ENCODE data around the gene MSI2.

MSI2 gene

GRCh38 chr17:57246257-57246656 lies 10.1 kb upstream of the MSI2 start:
- no peak for DNase-seq (ENCODE audit: low read depth in 4 of 4, low spot score in 1 of 4)

DNA sequence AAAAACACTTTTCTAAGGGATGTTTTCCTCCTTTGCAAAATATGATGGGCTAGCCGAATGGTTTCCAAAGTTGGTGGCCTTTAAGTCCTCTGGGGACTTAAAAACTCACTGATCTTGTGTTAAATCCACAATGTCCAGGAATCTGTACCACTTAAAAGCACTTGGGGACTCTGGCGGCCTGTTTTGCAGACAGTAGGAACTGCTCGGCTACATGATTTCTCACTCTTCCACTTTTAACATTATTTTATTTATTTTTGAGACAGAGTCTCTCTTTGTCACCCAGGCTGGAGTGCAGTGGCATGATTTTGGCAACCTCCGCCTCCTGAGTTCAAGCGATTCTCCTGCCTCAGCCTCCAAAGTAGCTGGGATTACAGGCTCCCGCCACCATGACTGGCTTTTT lies 9.1 kb upstream of the MSI2 start:
- DNase-seq (ENCODE audit: low read depth in 4 of 4, low spot score in 1 of 4) = no peak

GRCh38 chr17:57247913-57248312 lies 8.4 kb upstream of the MSI2 start:
- DNase-seq (ENCODE audit: low read depth in 4 of 4, low spot score in 1 of 4) = no peak

GRCh38 chr17:57249520-57249919 lies 6.8 kb upstream of the MSI2 start:
- no peak for DNase-seq (ENCODE audit: low read depth in 4 of 4, low spot score in 1 of 4)

DNA sequence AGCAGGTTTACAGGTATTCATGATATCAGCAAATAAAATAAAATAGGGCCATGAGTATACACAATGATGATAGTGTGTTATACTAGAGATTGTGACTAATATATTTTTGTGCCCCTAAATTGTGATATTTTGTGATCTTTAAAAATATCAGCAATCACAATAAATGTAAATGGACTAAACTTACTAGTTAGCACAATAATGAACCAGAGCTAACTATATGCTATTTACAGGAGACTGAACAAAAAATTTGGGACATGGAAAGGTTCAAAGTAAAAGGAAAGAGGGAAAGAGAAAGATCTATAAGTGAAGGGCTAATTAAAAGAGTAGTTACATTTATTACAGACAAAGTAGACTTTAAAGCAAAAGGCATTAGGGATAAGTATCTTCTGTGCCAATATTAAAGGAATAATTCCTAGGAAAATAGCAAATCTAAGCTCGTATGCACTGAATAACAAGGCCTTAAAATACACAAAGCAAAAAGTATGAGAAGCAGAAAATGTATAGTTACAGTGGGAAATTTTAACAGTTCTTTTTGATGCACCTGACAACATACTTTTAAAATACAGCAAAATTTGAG lies 5.0 kb upstream of the MSI2 start:
- DNase-seq (ENCODE audit: low read depth in 4 of 4, low spot score in 1 of 4) = no peak

DNA sequence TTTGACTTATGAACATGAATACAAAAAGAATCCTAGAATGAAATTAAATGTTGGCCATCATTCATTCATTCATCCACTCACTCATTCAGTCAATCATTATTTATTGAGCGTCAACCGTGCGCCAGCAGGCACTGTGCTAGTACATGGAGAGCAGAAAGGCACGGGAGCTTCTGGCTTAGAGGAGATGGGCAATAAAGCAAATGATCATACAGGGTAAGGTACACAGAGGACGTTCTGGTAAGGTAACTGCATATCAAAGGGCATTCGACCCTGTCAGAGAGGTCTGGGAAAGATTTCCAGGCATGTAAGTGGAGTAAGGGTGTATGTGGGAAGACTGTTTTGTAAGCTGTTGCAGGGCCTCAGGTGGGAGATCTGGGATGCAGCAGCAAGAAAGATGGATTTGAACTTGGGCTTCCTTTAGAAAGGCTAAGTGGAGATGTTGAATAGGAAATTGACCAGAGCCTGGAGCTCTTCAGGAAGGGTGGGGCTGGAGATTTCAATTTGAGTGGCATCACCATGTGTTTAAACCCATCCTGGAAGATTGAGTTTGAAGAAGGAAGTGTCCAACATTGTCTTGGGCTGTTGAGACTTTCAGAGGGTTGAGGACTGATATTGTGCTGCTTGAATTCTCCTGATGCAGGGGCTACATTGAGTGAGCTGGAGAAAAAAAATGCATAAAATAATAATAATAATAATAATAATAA lies 2.8 kb upstream of the MSI2 start:
- no peak for DNase-seq (ENCODE audit: low read depth in 4 of 4, low spot score in 1 of 4)

DNA sequence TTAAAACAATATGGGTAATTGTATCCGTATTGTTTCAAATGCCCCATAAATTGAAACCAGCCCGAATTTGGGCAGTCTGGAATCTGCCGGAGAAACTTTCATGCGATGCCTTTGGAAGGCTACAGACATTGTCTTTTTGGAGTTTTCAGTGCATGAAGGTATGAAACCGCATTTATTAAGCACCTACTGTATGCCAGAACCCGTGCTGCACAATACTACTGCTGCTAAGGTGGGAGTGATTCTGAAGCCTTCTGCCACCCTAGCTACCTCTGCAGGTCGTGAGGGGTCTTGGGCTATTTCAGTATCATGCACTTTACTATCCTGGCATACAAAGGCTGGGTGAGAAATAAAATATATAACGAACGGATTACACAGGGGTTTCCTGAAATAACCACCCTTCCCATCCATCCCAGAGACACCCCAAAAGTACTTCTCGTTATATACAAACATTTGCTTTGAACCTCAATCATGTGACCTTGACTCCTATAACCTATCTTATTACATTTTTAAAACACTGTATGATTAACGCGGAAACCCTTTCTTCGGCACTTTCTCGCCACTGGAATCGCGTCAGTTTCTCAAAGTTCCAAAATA lies 1.0 kb upstream of the MSI2 start:
- no peak for DNase-seq (ENCODE audit: low read depth in 4 of 4, low spot score in 1 of 4)

- peak in 1 of 4 experiments; percentile 19 for DNase-seq (ENCODE audit: low read depth in 4 of 4, low spot score in 1 of 4)
Observed at GRCh38 chr17:57256708-57257112, 387 bp downstream of the MSI2 start.

GRCh38 chr17:57257195-57257894 lies 1.0 kb downstream of the MSI2 start:
- no peak for DNase-seq (ENCODE audit: low read depth in 4 of 4, low spot score in 1 of 4)

DNA sequence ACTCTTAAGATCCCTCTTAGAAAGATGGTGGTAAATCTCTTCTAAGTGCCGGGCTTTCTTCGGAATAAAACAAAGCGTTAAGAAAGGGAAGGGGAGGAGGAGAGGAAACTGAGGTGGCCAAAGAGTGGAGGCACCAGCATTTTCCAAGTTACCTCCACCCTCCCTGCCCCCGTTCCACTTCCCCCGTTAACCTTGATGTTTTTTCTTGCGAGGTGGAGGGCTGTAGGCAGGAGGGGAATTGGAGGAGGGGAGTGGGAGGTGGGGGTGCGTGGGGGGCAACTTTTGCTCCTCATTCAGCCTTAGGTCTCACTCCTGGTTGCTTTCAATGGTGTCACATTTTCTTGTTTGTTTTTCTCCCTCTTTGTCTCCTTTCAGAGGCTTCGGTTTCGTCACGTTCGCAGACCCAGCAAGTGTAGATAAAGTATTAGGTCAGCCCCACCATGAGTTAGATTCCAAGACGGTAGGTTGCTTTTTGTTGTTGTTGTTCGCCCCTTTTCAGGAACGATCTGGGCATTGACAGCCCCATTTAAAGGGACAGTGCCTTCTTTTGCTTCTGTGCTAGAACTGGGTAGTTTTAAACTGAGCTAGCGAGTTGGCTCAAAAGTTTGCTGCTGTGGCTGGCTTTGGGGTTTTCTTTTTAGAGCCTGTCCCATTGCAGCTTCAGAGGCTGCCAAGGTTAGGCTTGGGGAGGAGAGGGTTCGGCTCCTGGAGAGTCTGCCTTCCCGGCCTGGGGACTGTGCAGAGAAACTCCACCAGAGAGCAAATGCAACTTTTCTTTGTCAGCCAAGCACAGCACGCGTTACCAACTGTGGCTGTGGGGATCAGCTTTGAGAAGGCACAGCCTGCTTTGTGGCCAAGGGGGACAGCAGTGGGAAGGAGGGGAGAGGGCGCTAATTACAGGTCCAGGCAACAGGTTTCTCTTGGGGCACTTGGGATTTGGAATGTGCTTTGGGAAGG lies 1.9 kb downstream of the MSI2 start:
- DNase-seq (ENCODE audit: low read depth in 4 of 4, low spot score in 1 of 4) = no peak

DNA sequence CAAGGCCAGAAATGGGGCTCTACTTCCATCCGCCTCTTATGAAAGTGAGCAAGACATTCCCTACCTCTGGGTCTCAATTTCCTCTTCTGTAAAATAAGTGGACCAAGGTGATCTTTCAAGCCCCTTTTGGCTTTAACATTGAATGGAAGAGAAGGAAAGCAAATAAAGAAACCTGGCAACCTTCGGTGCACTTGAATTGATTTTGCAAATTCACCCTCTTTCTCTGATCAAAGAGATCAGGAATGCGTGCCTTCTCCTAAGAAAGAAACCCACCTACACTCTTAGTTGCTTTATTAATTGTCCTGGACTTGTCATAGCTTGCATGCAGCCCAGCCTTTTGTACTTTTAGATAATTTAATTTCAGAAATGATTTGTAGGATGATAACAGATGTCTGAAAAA lies 3.0 kb downstream of the MSI2 start:
- no peak for DNase-seq (ENCODE audit: low read depth in 4 of 4, low spot score in 1 of 4)

DNA sequence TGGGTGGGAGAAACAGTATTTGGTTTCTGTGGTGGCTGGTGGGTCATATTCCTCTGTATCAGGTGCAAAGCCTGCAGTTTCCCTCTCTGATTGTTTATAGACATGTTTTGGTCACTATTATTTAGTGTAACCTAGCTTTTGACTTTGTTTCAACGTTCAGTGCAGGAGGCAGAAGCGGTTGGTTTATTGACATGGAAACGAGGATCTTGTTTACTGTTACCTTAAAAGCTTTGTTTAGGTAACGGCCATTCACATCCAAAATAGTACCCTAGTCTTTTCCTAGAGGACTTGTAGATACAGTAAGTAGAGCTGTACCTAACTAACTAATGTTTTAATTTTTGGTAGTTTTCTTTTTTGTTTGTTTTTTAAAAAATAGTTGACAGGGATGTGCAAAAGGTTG lies 3.5 kb downstream of the MSI2 start:
- DNase-seq (ENCODE audit: low read depth in 4 of 4, low spot score in 1 of 4) = no peak

DNA sequence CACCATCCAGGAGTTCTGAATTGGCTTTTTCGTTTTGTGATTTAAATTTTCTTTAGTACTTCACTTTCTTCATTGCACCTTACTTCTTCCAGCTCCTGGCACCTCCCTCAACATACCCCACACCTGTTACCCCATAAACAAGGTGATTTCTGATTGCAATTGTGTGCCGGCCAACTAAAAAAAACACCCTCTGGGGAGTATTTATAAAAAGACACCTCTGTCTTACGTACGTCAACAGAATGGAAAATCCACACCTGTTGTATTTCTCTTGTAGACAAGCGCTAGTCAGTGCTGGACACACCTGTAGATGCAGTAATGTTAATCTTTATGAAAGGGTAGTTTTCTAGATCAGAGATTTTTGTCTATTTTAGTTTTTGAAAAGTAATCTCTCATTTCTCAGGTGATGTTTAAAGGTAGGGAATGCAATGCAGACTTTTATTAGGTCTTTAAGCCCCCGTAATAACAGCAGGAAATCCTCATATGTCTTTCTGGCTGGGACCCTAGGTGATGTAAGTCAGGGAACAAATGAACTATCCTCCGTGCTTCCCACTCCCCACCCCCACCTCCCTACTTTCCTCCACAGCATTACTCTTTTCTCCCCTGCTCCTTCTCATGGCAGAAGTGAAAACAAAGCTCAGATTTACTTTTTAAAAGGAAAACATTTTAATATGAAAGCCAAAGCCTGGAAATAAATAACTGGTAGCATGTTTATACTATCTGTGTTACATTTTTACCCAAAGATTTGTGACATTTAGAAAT lies 4.2 kb downstream of the MSI2 start:
- no peak for DNase-seq (ENCODE audit: low read depth in 4 of 4, low spot score in 1 of 4)

DNA sequence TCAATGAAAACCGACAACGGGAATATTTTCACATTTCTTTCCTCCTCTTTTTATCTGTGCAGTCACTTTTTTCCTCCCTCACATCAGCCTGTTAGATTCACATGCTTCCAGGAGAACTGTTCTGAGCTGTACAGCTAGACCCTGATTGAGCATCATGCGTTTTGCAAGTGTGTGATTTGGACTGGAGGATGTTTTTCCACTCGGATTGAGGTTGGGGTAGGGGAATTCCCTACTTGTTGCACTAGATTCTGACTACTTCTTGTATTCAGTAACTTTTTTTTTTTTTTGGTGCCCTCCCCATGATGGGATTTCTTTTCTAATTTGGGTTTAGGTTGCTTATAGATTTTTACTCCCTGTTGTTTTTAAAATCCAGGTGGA lies 4.8 kb downstream of the MSI2 start:
- DNase-seq (ENCODE audit: low read depth in 4 of 4, low spot score in 1 of 4) = no peak

- DNase-seq (ENCODE audit: low read depth in 4 of 4, low spot score in 1 of 4) = no peak
Observed at GRCh38 chr17:57262557-57262956, 6.2 kb downstream of the MSI2 start.

DNA sequence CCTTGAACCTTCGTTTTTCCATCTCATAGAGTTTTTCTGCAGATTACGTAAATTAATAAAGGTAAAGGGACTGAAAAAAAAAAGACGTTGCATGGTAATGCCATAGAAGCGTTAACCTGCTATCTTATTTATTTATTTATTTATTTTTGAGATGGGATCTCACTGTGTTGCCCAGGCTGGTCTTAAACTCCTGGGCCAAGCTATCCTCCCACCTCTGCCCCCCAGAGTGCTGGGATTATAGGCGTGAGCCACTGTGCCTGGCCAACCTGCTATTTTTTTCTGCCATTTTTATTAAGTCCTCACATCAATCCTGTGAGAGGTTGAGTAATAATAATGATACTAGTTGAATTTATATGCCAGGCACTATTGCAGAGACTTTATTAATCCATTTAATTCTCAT lies 7.9 kb downstream of the MSI2 start:
- no peak for DNase-seq (ENCODE audit: low read depth in 4 of 4, low spot score in 1 of 4)

GRCh38 chr17:57264776-57265175 lies 8.5 kb downstream of the MSI2 start:
- DNase-seq (ENCODE audit: low read depth in 4 of 4, low spot score in 1 of 4) = no peak

DNA sequence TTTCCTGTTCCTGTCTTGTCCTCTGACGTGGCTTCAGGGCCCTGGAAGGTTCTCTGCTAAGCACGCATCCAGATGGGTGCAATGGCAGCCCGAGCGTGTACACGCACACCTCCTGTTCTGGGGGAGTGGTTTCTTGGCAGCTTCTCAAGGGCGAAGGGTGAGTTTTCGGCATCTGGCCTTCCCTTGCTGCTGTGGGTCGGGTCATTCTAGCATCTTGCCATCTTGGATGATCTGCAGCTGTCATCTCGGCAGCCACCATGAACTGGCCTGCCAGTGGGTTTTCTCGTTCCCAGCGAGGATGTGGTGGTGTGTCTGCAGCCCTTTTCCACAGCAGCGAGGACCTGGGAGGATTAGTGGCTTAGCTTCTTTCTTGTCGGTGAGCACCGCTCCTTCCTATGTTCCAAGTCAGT lies 10.6 kb downstream of the MSI2 start:
- DNase-seq (ENCODE audit: low read depth in 4 of 4, low spot score in 1 of 4) = no peak

GRCh38 chr17:57268181-57268580 lies 11.9 kb downstream of the MSI2 start:
- DNase-seq (ENCODE audit: low read depth in 4 of 4, low spot score in 1 of 4) = no peak

DNA sequence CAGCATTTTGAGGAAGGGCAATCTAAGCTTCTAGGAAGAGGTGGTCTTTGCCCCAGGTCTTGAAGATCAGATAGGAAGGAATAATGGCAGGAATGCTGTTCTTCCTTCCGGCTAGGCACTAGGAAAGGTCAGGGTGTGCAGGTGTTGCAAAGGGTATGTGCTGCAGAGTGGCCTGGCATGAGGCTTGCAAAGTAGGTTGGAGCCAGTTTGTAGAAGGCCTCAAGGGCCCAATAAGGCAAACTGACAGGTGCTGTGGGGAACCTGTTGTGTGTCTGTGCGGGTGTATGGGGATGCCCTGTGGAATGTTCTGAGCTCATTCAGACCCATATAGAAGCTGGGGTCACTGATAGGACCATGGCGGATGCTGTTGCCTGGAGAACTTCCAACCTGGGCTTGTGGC lies 12.7 kb downstream of the MSI2 start:
- no peak for DNase-seq (ENCODE audit: low read depth in 4 of 4, low spot score in 1 of 4)
